A375 (cell line): ENCODE measurements around the gene SSBP3. TPM values are rescaled to one million over a fixed set of nuclear protein-coding genes. Genes with fewer than 3 reads are reported as not detected.

Experiments
- total RNA-seq: library from RNA; depleted of rRNA; stranded (reverse); fragments of >200 nt; shearing (Covaris generic); gene quantifications from 2 replicates; pipeline ENCODE4 v1.2.3, GENCODE V29; 2014; rRNA removed

SSBP3 gene
- 15.2 and 17.2 TPM in 2 replicates for total RNA-seq

GRCh38 chr1:54406339-54407153, at the start of gene SSBP3:
TSS of gene SSBP3 (minus strand) at chr1:54406394.

DNA sequence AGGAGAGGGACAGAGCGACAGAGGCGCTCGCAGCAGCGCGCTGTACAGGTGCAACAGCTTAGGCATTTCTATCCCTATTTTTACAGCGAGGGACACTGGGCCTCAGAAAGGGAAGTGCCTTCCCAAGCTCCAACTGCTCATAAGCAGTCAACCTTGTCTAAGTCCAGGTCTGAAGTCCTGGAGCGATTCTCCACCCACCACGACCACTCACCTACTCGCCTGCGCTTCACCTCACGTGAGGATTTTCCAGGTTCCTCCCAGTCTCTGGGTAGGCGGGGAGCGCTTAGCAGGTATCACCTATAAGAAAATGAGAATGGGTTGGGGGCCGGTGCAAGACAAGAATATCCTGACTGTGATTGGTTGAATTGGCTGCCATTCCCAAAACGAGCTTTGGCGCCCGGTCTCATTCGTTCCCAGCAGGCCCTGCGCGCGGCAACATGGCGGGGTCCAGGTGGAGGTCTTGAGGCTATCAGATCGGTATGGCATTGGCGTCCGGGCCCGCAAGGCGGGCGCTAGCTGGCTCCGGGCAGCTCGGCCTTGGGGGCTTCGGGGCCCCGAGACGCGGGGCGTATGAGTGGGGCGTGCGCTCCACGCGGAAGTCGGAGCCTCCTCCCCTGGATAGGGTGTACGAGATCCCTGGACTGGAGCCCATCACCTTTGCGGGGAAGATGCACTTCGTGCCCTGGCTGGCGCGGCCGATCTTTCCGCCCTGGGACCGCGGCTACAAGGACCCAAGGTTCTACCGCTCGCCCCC, 206.3 kb downstream of the SSBP3 start, which contains the start of the genes CYB5RL and MRPL37:
Gene CYB5RL (minus strand): TSS at position 266 of the 754 bp plus-strand sequence. CDS start 4,414 bp downstream, outside the sequence.
Gene MRPL37 (plus strand): TSS at position 403 of the 754 bp plus-strand sequence. CDS start 77 bp downstream, at position 480.

Other genes with a start within 250 kb of the SSBP3 start
- 3.0 TPM in 2 replicates for gene CYB5RL, start 206.4 kb downstream of the SSBP3 start, total RNA-seq
- gene MRPL37, start 206.2 kb downstream of the SSBP3 start, total RNA-seq = 113 and 124 TPM in 2 replicates
- gene ACOT11, start 141.8 kb upstream of the SSBP3 start, total RNA-seq = 0.30 and 1.3 TPM in 2 replicates
- gene FAM151A, start 217.1 kb upstream of the SSBP3 start, total RNA-seq = not detected in 2 replicates
- not detected in 2 replicates for gene MROH7, start 235.4 kb upstream of the SSBP3 start, total RNA-seq